ENCODE measurements around the gene SLC22A1. TPM values are rescaled to one million over a fixed set of nuclear protein-coding genes. Genes with fewer than 3 reads are reported as not detected.

Gene SLC22A1
- total and polyA plus RNA-seq, 2 of the 8 experiments (the other 6 are each of a cell fraction or from before 2014, with no cell fraction given) = 0.12 to 0.45 TPM

DNA sequence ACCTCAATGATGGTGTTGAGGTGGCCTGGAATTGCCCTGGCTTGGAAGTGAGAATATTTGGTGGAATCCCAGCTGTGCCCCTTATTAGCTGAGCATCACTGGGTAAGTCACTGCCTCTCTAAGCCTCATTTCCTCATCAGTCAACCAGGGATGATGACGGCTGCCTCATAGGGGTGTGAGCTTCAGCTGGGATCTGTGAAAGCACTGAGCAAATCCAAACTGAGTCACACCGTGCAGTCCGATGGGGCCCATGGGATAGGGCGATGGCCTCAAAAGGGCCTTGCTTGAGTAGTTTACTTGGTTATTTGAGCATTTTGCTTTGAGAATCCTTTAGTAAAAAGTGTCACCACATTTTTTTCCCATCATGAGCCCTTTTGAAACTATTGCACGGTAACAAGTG lies 1.1 kb downstream of the SLC22A1 start (continued):
- TF ChIP-seq CREB1 (IDR thresholded peaks at IDR 0.05) (no peak), RAD21 (IDR thresholded peaks at IDR 0.05 in 1 of 2, conservative IDR thresholded peaks at IDR 0.05 in 1 of 2; ENCODE audit: low read depth in 2 of 2, low read length in 2 of 2) (no peak), CBX5 (IDR thresholded peaks at IDR 0.05; ENCODE audit: low read depth, low read length) (no peak), BCL11A (IDR thresholded peaks at IDR 0.05; ENCODE audit: low read depth in 2 of 2, low read length in 2 of 2) (no peak)
